ENCODE measurements around the gene TPRN.

DNA sequence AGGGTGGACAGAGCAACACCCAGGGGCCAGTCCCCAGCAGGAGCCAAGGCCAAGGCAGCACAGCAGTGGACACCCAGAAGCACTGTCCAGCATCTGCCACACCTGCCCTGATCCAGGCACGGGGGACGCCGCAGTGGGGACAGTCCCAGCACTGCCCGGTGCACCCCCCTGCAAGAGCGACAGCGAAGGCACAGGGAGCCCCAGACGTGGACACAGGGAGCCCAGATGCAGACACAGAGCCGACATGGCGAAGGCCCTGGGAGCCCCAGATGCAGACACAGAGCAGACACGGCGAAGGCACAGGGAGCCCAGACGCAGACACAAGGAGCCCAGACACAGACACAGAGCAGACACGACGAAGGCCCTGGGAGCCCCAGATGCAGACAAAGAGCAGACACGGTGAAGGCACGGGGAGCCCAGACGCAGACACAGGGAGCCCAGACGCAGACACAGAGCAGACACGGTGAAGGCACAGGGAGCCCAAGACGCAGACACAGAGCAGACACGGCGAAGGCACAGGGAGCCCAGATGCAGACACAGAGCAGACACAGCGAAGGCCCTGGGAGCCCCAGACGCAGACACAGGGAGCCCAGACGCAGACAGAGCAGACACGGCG lies 16.5 kb downstream of the TPRN start:
- no peak for TF ChIP-seq ZNF274 (IDR thresholded peaks at IDR 0.05; ENCODE audit: low read depth, low read length)
- no peak for TF ChIP-seq SUZ12 (IDR thresholded peaks at IDR 0.05; ENCODE audit: extremely low read depth, insufficient read depth, insufficient read length)
- TF ChIP-seq YY1 (IDR thresholded peaks at IDR 0.05; ENCODE audit: insufficient read depth, insufficient read length): no peak
